Suprapubic skin (tissue), 3 donors: ENCODE measurements around the gene SMYD3.

ENCODE experiments used
- CTCF ChIP-seq, 2 donors: fragments of 200-600 bp in 1 of 2; fragments of 450-650 bp in 1 of 2; sonication (generic) in 1 of 2; IDR thresholded peaks; one replicate each; pipeline ENCODE4 v1.5.1; 2016 to 2019; ENCODE audit warnings: antibody characterized with exemption in 2 of 2, mild to moderate bottlenecking in 1 of 2, moderate library complexity in 1 of 2
- POLR2A ChIP-seq, 2 donors: fragments of 450-650 bp; IDR thresholded peaks; one replicate each; pipeline ENCODE4 v1.6.1; 2017; ENCODE audit warnings: antibody characterized with exemption in 2 of 2, mild to moderate bottlenecking in 2 of 2, moderate library complexity in 2 of 2

GRCh38 chr1:245997471-245998258 is 509.4 kb downstream of the SMYD3 start:
- TF ChIP-seq POLR2A (IDR thresholded peaks at IDR 0.05) (no peak), CTCF (IDR thresholded peaks at IDR 0.05) (no peak)
